Measurements from ENCODE around the gene FURIN.

FURIN gene

GRCh38 chr15:90931575-90931827 lies 63.1 kb downstream of the FURIN start:
- TF ChIP-seq CTCF (conservative IDR thresholded peaks at IDR 0.05; ENCODE audit: low read depth, low read length), result no peak
- peak overlapping the region; percentile 82 for H3K4me3 ChIP-seq (ENCODE audit: low read depth, low read length)
- no peak for DNase-seq (ENCODE audit: low read depth)

GRCh38 chr15:90931828-90932659 lies 63.7 kb downstream of the FURIN start, which contains the start of gene HDDC3:
Gene HDDC3, minus strand, starts transcription at chr15:90932549. Its CDS starts 9 bp downstream, at chr15:90932540.
- peak; percentile 84 for DNase-seq (ENCODE audit: low read depth)
- H3K4me3 ChIP-seq (ENCODE audit: low read depth, low read length), result peak within 1 kb of the TSS; percentile 82
- TF ChIP-seq CTCF (conservative IDR thresholded peaks at IDR 0.05; ENCODE audit: low read depth, low read length), result peak; percentile 81

GRCh38 chr15:90932660-90932991 lies 64.2 kb downstream of the FURIN start:
- DNase-seq (ENCODE audit: low read depth), result no peak
- no peak for TF ChIP-seq CTCF (conservative IDR thresholded peaks at IDR 0.05; ENCODE audit: low read depth, low read length)
- H3K4me3 ChIP-seq (ENCODE audit: low read depth, low read length), result no peak overlapping the region
